Measurements from ENCODE around the gene RNF10. TPM values are rescaled to one million over a fixed set of nuclear protein-coding genes. Genes with fewer than 3 reads are reported as not detected.

The RNF10 gene
- polyA plus RNA-seq, 1 of the 3 experiments (the other 2 are of a cell fraction), result 118 TPM

- TF ChIP-seq REST (IDR thresholded peaks at IDR 0.05; ENCODE audit: low read depth, low read length) (no peak), TCF12 (IDR thresholded peaks at IDR 0.05) (no peak), POLR2AphosphoS5 (IDR thresholded peaks at IDR 0.05; ENCODE audit: low read depth, low read length) (no peak), YY1 (IDR thresholded peaks at IDR 0.05; ENCODE audit: low read depth) (no peak), RCOR1 (IDR thresholded peaks at IDR 0.05; ENCODE audit: low read length) (no peak), ELF1 (IDR thresholded peaks at IDR 0.05) (no peak), JUND (IDR thresholded peaks at IDR 0.05) (no peak), MEF2A (IDR thresholded peaks at IDR 0.05; ENCODE audit: borderline replicate concordance, low read depth) (no peak), EP300 (IDR thresholded peaks at IDR 0.05; ENCODE audit: borderline replicate concordance in 1 of 2, low read depth in 1 of 2, low read length in 1 of 2) (no peak)
Observed at GRCh38 chr12:120596901-120597300, 62.7 kb downstream of the RNF10 start (continued).

- H3K4me2 ChIP-seq, result no peak overlapping the region
- H2AFZ ChIP-seq (ENCODE audit: low read depth), result no peak overlapping the region
- H4K20me1 ChIP-seq (ENCODE audit: insufficient read depth), result no peaks in the 10 kb centered on the region
- H3K27ac ChIP-seq (ENCODE audit: low read depth in 2 of 2, low read length in 1 of 2), result no peak overlapping the region
- no peak for TF ChIP-seq RXRA (IDR thresholded peaks at IDR 0.05; ENCODE audit: borderline replicate concordance, low read depth)
- no peak for TF ChIP-seq ELF1 (IDR thresholded peaks at IDR 0.05)
- TF ChIP-seq USF1 (IDR thresholded peaks at IDR 0.05; ENCODE audit: borderline replicate concordance, low read depth), result no peak
- POLR2A ChIA-PET, result interaction anchor here (0.7 kb wide), 1 partner anchor 255 kb away, joined by 3 read pairs; no protein-coding TSS in a partner anchor
- no peaks in the 10 kb centered on the region for H3K79me2 ChIP-seq (ENCODE audit: insufficient read depth)
- no peaks in the 10 kb centered on the region for H3F3A ChIP-seq (replicated peaks; ENCODE audit: insufficient read depth)
- no peaks in the 10 kb centered on the region for H3K36me3 ChIP-seq (replicated peaks in 1 of 2; ENCODE audit: control insufficient read depth in 1 of 2, insufficient read depth in 2 of 2, low read length in 1 of 2)
- no peak overlapping the region for H3K9ac ChIP-seq
- H3K9me2 ChIP-seq, result no peaks in the 10 kb centered on the region
- no peaks in the 10 kb centered on the region; a peak in 1 of 4 replicates for H3K4me1 ChIP-seq (ENCODE audit: control insufficient read depth in 1 of 2, insufficient read depth in 2 of 2, low read depth in 1 of 2, low read length in 1 of 2)
- H3K9me3 ChIP-seq, result no peaks in the 10 kb centered on the region
- WGBS (ENCODE audit: low lambda C conversion rate), result 70% methylated on average over 3 of the region's 3 CpGs
- H3K4me3 ChIP-seq (ENCODE audit: low read depth in 2 of 2, low read length in 1 of 2), result no peak overlapping the region
- H3K27me3 ChIP-seq (ENCODE audit: insufficient read depth), result no peaks in the 10 kb centered on the region
- CTCF ChIA-PET, result interaction anchor here (1.2 to 1.9 kb wide), 3 partner anchors 15 to 512 kb away, joined by 3 to 7 read pairs (median 3); no protein-coding TSS in a partner anchor
- DNase-seq, result no peak
Observed at GRCh38 chr12:120597861-120598260, 63.7 kb downstream of the RNF10 start.

Measured in SK-N-SH (cell line).